Measurements from ENCODE around the gene TCAP. TPM values are rescaled to one million over a fixed set of nuclear protein-coding genes. Genes with fewer than 3 reads are reported as not detected.

The TCAP gene
- total RNA-seq, 3 donors from 2014 or later = 0.48 to 0.73 (median 0.66) TPM

- H3K4me1 ChIP-seq = peaks cover 0 to 19% of the 10 kb centered on the region in 2 donors
- peak; percentile 85 to 89 for DNase-seq (ENCODE audit: low spot score in 2 of 2)
- TF ChIP-seq POLR2A (IDR thresholded peaks at IDR 0.05) = peak; percentile 55
- TF ChIP-seq, protein P1, sequence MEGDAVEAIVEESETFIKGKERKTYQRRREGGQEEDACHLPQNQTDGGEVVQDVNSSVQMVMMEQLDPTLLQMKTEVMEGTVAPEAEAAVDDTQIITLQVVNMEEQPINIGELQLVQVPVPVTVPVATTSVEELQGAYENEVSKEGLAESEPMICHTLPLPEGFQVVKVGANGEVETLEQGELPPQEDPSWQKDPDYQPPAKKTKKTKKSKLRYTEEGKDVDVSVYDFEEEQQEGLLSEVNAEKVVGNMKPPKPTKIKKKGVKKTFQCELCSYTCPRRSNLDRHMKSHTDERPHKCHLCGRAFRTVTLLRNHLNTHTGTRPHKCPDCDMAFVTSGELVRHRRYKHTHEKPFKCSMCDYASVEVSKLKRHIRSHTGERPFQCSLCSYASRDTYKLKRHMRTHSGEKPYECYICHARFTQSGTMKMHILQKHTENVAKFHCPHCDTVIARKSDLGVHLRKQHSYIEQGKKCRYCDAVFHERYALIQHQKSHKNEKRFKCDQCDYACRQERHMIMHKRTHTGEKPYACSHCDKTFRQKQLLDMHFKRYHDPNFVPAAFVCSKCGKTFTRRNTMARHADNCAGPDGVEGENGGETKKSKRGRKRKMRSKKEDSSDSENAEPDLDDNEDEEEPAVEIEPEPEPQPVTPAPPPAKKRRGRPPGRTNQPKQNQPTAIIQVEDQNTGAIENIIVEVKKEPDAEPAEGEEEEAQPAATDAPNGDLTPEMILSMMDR (IDR thresholded peaks at IDR 0.05) = no peak
- peak in 2 of 3 donors; percentile 19 to 81 for TF ChIP-seq POLR2AphosphoS5 (IDR thresholded peaks at IDR 0.05)
These were observed 34.6 kb downstream of the TCAP start, which contains the start of gene ERBB2 for GRCh38 chr17:39699818-39700147. Gene ERBB2, plus strand, starts transcription at chr17:39700064. Its CDS starts 175 bp downstream, at chr17:39700239.

DNA sequence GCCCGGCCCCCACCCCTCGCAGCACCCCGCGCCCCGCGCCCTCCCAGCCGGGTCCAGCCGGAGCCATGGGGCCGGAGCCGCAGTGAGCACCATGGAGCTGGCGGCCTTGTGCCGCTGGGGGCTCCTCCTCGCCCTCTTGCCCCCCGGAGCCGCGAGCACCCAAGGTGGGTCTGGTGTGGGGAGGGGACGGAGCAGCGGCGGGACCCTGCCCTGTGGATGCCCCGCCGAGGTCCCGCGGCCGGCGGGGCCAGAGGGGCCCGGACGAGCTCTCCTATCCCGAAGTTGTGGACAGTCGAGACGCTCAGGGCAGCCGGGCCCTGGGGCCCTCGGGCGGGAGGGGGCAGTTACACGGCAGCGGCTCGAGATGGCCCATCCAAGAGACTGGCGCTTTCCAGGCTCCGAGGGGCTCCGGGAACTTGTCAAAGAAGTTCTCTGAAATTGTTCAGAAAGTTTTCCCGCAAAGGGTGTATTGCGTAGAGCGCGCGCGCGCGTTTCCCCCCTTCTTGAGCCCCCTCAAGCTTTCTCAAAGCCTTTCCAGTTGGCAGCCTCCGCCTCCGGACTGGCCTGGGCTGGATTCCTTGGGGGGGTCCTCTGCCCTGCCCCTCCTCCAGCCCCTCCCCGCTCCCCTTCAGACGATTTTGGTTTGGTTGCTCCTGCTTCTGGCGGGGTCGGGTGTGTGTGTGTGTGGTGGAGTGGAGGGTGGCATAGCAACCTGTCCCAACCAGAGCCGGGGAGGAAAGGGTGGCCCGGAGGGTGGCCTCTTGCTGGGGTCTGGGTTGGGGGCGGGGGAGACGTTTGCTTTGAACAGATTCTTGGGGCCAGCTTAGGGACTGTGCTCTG lies 35.2 kb downstream of the TCAP start:
- Histone ChIP-seq H3K27me3 (no peaks in the 10 kb centered on the region), H3K27ac (peak overlapping the region; percentile 94 to 98), H3K36me3 (no peaks in the 10 kb centered on the region), H3K4me1 (peaks cover 4 to 25% of the 10 kb centered on the region in 2 donors), H3K4me3 (peak overlapping the region; percentile 78 to 97 (median 87)), H3K9me3 (no peaks in the 10 kb centered on the region)
- TF ChIP-seq POLR2AphosphoS5 (IDR thresholded peaks at IDR 0.05) (no peak), POLR2A (IDR thresholded peaks at IDR 0.05) (no peak)
- TF ChIP-seq, protein P1 (IDR thresholded peaks at IDR 0.05) = no peak
- no peak for DNase-seq (ENCODE audit: low spot score in 2 of 2)
- intact Hi-C loops (cut with DNase I; ENCODE audit: low total_unique reads) = no loop called here

More at GRCh38 chr17:39699818-39700147, 34.6 kb downstream of the TCAP start, which contains the start of gene ERBB2:
- intact Hi-C loops (cut with DNase I; ENCODE audit: low total_unique reads) = no loop called here
- Histone ChIP-seq H3K4me3 (peak within 1 kb of the TSS; percentile 78 to 97 (median 87)), H3K36me3 (no peaks in the 10 kb centered on the region), H3K27me3 (no peaks in the 10 kb centered on the region), H3K9me3 (no peaks in the 10 kb centered on the region), H3K27ac (peak within 1 kb of the TSS; percentile 94 to 98)

- Histone ChIP-seq H3K4me3 (peak overlapping the region; percentile 78 to 97 (median 87)), H3K4me1 (peaks cover 4 to 29% of the 10 kb centered on the region in 2 donors), H3K27ac (peak overlapping the region; percentile 94 to 98), H3K27me3 (no peaks in the 10 kb centered on the region), H3K36me3 (no peaks in the 10 kb centered on the region), H3K9me3 (no peaks in the 10 kb centered on the region)
- TF ChIP-seq, protein P1 (IDR thresholded peaks at IDR 0.05) = no peak
- TF ChIP-seq POLR2A (IDR thresholded peaks at IDR 0.05) = no peak
- no peak for TF ChIP-seq POLR2AphosphoS5 (IDR thresholded peaks at IDR 0.05)
- DNase-seq (ENCODE audit: low spot score in 2 of 2) = peak in 1 of 2 donors; percentile 34
- intact Hi-C loops (cut with DNase I; ENCODE audit: low total_unique reads) = no loop called here
These were observed 36.0 kb downstream of the TCAP start for GRCh38 chr17:39701012-39701783.

- peak overlapping the region in 2 of 3 donors; percentile 78 to 97 for H3K4me3 ChIP-seq
- no peaks in the 10 kb centered on the region for H3K27me3 ChIP-seq
- H3K36me3 ChIP-seq = no peaks in the 10 kb centered on the region
- intact Hi-C loops (cut with DNase I; ENCODE audit: low total_unique reads) = no loop called here
- H3K9me3 ChIP-seq = no peaks in the 10 kb centered on the region
- peaks cover 4 to 36% of the 10 kb centered on the region in 2 donors for H3K4me1 ChIP-seq
- TF ChIP-seq, protein P1 (IDR thresholded peaks at IDR 0.05) = no peak
- TF ChIP-seq POLR2A (IDR thresholded peaks at IDR 0.05) (no peak), POLR2AphosphoS5 (IDR thresholded peaks at IDR 0.05) (no peak)
- DNase-seq (ENCODE audit: low spot score in 2 of 2) = no peak
- H3K27ac ChIP-seq = peak overlapping the region; percentile 94 to 98
These were observed 36.8 kb downstream of the TCAP start for GRCh38 chr17:39701784-39702422.
